Measurements from ENCODE around the gene PPP1R16B. TPM values are rescaled to one million over a fixed set of nuclear protein-coding genes. Genes with fewer than 3 reads are reported as not detected.

Gene PPP1R16B
- total RNA-seq, 5 donors from 2014 or later (not counting 1 experiment from before 2014, with no cell fraction given) = 32.0 to 58.5 (median 50.2) TPM

DNA sequence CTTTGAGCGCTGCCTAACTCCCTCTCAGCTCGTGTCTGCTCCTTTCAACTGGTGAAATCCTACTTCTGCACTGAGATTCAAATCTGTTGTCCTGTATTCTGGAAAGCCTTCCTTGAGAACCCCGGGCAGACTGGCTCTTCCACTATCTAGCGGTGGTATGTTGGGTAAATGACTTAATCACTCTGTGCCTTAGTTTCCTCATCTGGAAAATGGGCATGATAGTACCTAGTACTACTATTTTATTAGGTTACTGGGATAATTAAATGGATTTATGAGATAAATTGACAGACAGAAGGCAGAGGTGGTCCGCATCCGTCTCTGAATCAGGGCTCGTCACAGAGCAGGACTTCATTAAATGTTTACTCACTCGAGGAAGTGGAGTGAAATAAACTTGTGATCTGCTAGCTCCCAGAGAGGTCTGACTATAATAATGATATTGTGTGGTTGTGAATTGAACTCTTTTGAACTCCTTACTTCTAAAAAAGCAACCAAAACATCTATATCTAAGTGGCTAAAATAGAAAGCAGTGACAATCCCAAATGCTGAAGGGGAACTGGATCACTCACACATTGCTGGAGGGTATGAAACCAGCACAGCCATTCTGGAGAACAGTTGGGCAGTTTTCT, 26.6 kb downstream of the PPP1R16B start:
- H3K4me1 ChIP-seq (ENCODE audit: control insufficient read depth in 1 of 2, extremely low read depth in 1 of 2, insufficient read depth in 2 of 2, low read length in 2 of 2) = peaks cover 2 to 59% of the 10 kb centered on the region in 2 experiments
- H3K27ac ChIP-seq (ENCODE audit: low read length) = peak overlapping the region; percentile 4
- DNase-seq (no peak), ATAC-seq (replicated peaks in 1 of 4) (no peak)
- Mint-ChIP-seq H3K36me3 (peaks cover 53% of the 10 kb centered on the region), H3K4me1 (peaks cover 65 to 79% (median 77%) of the 10 kb centered on the region in 3 donors), H3K9me3 (no peaks in the 10 kb centered on the region), H3K27ac (peak overlapping the region; percentile 61 to 81), H3K4me3 (peak overlapping the region in 1 of 3 donors; percentile 6), H3K27me3 (no peaks in the 10 kb centered on the region)
- peaks cover 8 to 30% of the 10 kb centered on the region in 2 donors for H3K36me3 ChIP-seq (ENCODE audit: control insufficient read depth in 2 of 2, extremely low read depth in 1 of 2, insufficient read depth in 1 of 2, low read length in 1 of 2)
- ChIA-PET POLR2A (no interaction called here), CTCF (no interaction called here)
- no peaks in the 10 kb centered on the region for H3K27me3 ChIP-seq (replicated peaks in 1 of 2; ENCODE audit: control insufficient read depth in 2 of 2, extremely low read depth in 1 of 2, insufficient read depth in 2 of 2, low read length in 1 of 2)
- H3K4me3 ChIP-seq (ENCODE audit: control insufficient read depth in 1 of 2, extremely low read depth in 1 of 2, low read length in 1 of 2) = no peak overlapping the region
- WGBS (ENCODE audit: insufficient coverage) = no CpG with 5 or more reads among the region's 8 CpGs
- H3K9me3 ChIP-seq = no peaks in the 10 kb centered on the region

- Mint-ChIP-seq H3K9me3 (no peaks in the 10 kb centered on the region), H3K4me1 (peaks cover 53 to 67% (median 67%) of the 10 kb centered on the region in 3 donors), H3K4me3 (peak overlapping the region; percentile 11 to 57 (median 25)), H3K27ac (peak overlapping the region; percentile 81 to 83), H3K36me3 (peaks cover 47% of the 10 kb centered on the region), H3K27me3 (no peaks in the 10 kb centered on the region)
- Histone ChIP-seq H3K36me3 (ENCODE audit: control insufficient read depth in 2 of 2, extremely low read depth in 1 of 2, insufficient read depth in 1 of 2, low read length in 1 of 2) (peaks cover 9 to 38% of the 10 kb centered on the region in 2 donors), H3K4me3 (ENCODE audit: control insufficient read depth in 1 of 2, extremely low read depth in 1 of 2, low read length in 1 of 2) (no peak overlapping the region), H3K4me1 (ENCODE audit: control insufficient read depth in 1 of 2, extremely low read depth in 1 of 2, insufficient read depth in 2 of 2, low read length in 2 of 2) (peaks cover 2 to 52% of the 10 kb centered on the region in 2 experiments), H3K9me3 (no peaks in the 10 kb centered on the region), H3K27me3 (replicated peaks in 1 of 2; ENCODE audit: control insufficient read depth in 2 of 2, extremely low read depth in 1 of 2, insufficient read depth in 2 of 2, low read length in 1 of 2) (no peaks in the 10 kb centered on the region), H3K27ac (ENCODE audit: low read length) (peak overlapping the region; percentile 42)
- POLR2A ChIA-PET = interaction anchor here (0.5 to 1.0 kb wide), 4 partner anchors 9 to 200 kb away, joined by 3 to 4 read pairs (median 3); no protein-coding TSS in a partner anchor
- ATAC-seq (replicated peaks in 1 of 4) (peak; percentile 27 to 46 (median 34)), DNase-seq (peak in 1 of 35 experiments; percentile 35)
- no CpG with 5 or more reads among the region's 5 CpGs for WGBS (ENCODE audit: insufficient coverage)
- CTCF ChIA-PET = interaction anchor here (0.8 to 1.6 kb wide), 4 partner anchors 11 to 60 kb away, joined by 3 to 4 read pairs (median 3); no protein-coding TSS in a partner anchor
These were observed 27.8 kb downstream of the PPP1R16B start for GRCh38 chr20:38833154-38833856.

- CTCF ChIA-PET = interaction anchor here (0.8 to 1.6 kb wide), 4 partner anchors 10 to 59 kb away, joined by 3 to 4 read pairs (median 3); no protein-coding TSS in a partner anchor
- Mint-ChIP-seq H3K4me3 (peak overlapping the region; percentile 11 to 57 (median 25)), H3K27ac (peak overlapping the region; percentile 81 to 83), H3K9me3 (no peaks in the 10 kb centered on the region), H3K36me3 (peaks cover 52% of the 10 kb centered on the region), H3K4me1 (peaks cover 48 to 67% (median 64%) of the 10 kb centered on the region in 3 donors), H3K27me3 (no peaks in the 10 kb centered on the region)
- Histone ChIP-seq H3K27me3 (replicated peaks in 1 of 2; ENCODE audit: control insufficient read depth in 2 of 2, extremely low read depth in 1 of 2, insufficient read depth in 2 of 2, low read length in 1 of 2) (no peaks in the 10 kb centered on the region), H3K9me3 (no peaks in the 10 kb centered on the region), H3K36me3 (ENCODE audit: control insufficient read depth in 2 of 2, extremely low read depth in 1 of 2, insufficient read depth in 1 of 2, low read length in 1 of 2) (peaks cover 13 to 38% of the 10 kb centered on the region in 2 donors), H3K4me1 (ENCODE audit: control insufficient read depth in 1 of 2, extremely low read depth in 1 of 2, insufficient read depth in 2 of 2, low read length in 2 of 2) (peaks cover 2 to 52% of the 10 kb centered on the region in 2 experiments), H3K4me3 (ENCODE audit: control insufficient read depth in 1 of 2, extremely low read depth in 1 of 2, low read length in 1 of 2) (no peak overlapping the region), H3K27ac (ENCODE audit: low read length) (peak overlapping the region; percentile 42)
- no CpG with 5 or more reads among the region's 4 CpGs for WGBS (ENCODE audit: insufficient coverage)
- peak in 3 of 4 experiments; percentile 56 to 82 (median 66) for ATAC-seq (replicated peaks in 1 of 4)
- peak in 30 of 35 experiments; percentile 26 to 70 (median 36) for DNase-seq
- POLR2A ChIA-PET = interaction anchor here (0.5 to 1.2 kb wide), 6 partner anchors 9 to 200 kb away, joined by 3 to 5 read pairs (median 4); no protein-coding TSS in a partner anchor
These were observed 28.3 kb downstream of the PPP1R16B start for GRCh38 chr20:38833857-38834164.

DNA sequence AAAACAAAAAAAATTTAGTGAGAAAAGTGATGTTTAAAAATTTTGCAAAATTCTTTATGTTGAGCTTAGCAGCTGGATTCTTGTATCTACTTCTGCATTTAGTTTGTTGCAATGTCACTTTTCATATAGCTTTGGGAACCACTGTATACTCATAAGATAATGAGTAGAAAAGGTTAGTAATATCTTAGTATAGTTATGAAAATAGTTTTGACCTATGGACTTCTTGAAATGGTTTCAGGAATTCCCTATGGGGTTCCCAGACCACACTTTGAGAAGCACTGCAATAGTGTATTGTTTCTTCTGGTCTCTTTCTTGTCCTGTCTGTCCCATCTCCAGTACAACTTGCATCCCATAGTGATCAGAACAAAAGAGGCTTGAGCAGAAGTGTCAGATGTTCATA, 29.4 kb downstream of the PPP1R16B start:
- no peak overlapping the region for H3K4me3 Mint-ChIP-seq
- Histone ChIP-seq H3K4me3 (ENCODE audit: control insufficient read depth in 1 of 2, extremely low read depth in 1 of 2, low read length in 1 of 2) (no peak overlapping the region), H3K27ac (ENCODE audit: low read length) (peak overlapping the region; percentile 20), H3K36me3 (ENCODE audit: control insufficient read depth in 2 of 2, extremely low read depth in 1 of 2, insufficient read depth in 1 of 2, low read length in 1 of 2) (peaks cover 12 to 36% of the 10 kb centered on the region in 2 donors), H3K9me3 (no peaks in the 10 kb centered on the region), H3K27me3 (replicated peaks in 1 of 2; ENCODE audit: control insufficient read depth in 2 of 2, extremely low read depth in 1 of 2, insufficient read depth in 2 of 2, low read length in 1 of 2) (no peaks in the 10 kb centered on the region), H3K4me1 (ENCODE audit: control insufficient read depth in 1 of 2, extremely low read depth in 1 of 2, insufficient read depth in 2 of 2, low read length in 2 of 2) (peaks cover 2 to 44% of the 10 kb centered on the region in 2 experiments)
- no peaks in the 10 kb centered on the region for H3K27me3 Mint-ChIP-seq
- ATAC-seq (replicated peaks in 1 of 4) = no peak
- peaks cover 46 to 67% (median 63%) of the 10 kb centered on the region in 3 donors for H3K4me1 Mint-ChIP-seq
- H3K36me3 Mint-ChIP-seq = peaks cover 51% of the 10 kb centered on the region
- POLR2A ChIA-PET = interaction anchor here (0.5 to 1.2 kb wide), 3 partner anchors 8 to 157 kb away, joined by 3 to 6 read pairs (median 4); no protein-coding TSS in a partner anchor
- peak overlapping the region in 1 of 2 donors; percentile 61 for H3K27ac Mint-ChIP-seq
- H3K9me3 Mint-ChIP-seq = no peaks in the 10 kb centered on the region
- CTCF ChIA-PET = interaction anchor here (0.9 to 1.6 kb wide), 3 partner anchors 9 to 58 kb away, joined by 3 to 7 read pairs (median 4); no protein-coding TSS in a partner anchor
- DNase-seq = no peak

- Histone ChIP-seq H3K36me3 (ENCODE audit: control insufficient read depth in 2 of 2, extremely low read depth in 1 of 2, insufficient read depth in 1 of 2, low read length in 1 of 2) (peaks cover 12 to 34% of the 10 kb centered on the region in 2 donors), H3K4me3 (ENCODE audit: control insufficient read depth in 1 of 2, extremely low read depth in 1 of 2, low read length in 1 of 2) (no peak overlapping the region), H3K27ac (ENCODE audit: low read length) (no peak overlapping the region), H3K9me3 (no peaks in the 10 kb centered on the region), H3K27me3 (replicated peaks in 1 of 2; ENCODE audit: control insufficient read depth in 2 of 2, extremely low read depth in 1 of 2, insufficient read depth in 2 of 2, low read length in 1 of 2) (no peaks in the 10 kb centered on the region), H3K4me1 (ENCODE audit: control insufficient read depth in 1 of 2, extremely low read depth in 1 of 2, insufficient read depth in 2 of 2, low read length in 2 of 2) (peaks cover 2 to 50% of the 10 kb centered on the region in 2 experiments)
- H3K27me3 Mint-ChIP-seq = no peaks in the 10 kb centered on the region
- POLR2A ChIA-PET = interaction anchor here in 1 of 2 donors (0.6 to 0.7 kb wide), 2 partner anchors 31 to 91 kb away, joined by 3 read pairs; no protein-coding TSS in a partner anchor
- DNase-seq (no peak), ATAC-seq (replicated peaks in 1 of 4) (no peak)
- no peaks in the 10 kb centered on the region for H3K9me3 Mint-ChIP-seq
- H3K4me1 Mint-ChIP-seq = peaks cover 46 to 67% (median 63%) of the 10 kb centered on the region in 3 donors
- WGBS (ENCODE audit: insufficient coverage) = 97% methylated on average over 28 of the region's 28 CpGs
- no peak overlapping the region for H3K4me3 Mint-ChIP-seq
- H3K27ac Mint-ChIP-seq = no peak overlapping the region
- CTCF ChIA-PET = interaction anchor here in 1 of 2 donors (0.5 to 1.1 kb wide), 2 partner anchors 26 to 29 kb away, joined by 3 to 6 read pairs; no protein-coding TSS in a partner anchor
- H3K36me3 Mint-ChIP-seq = peaks cover 52% of the 10 kb centered on the region
These were observed 30.3 kb downstream of the PPP1R16B start for GRCh38 chr20:38835792-38836191.

GRCh38 chr20:38836991-38837390, 31.5 kb downstream of the PPP1R16B start:
- POLR2A ChIA-PET = interaction anchor here (0.5 to 0.6 kb wide), 2 partner anchors 18 to 27 kb away, joined by 4 to 6 read pairs; no protein-coding TSS in a partner anchor
- H3K27ac ChIP-seq (ENCODE audit: low read length) = no peak overlapping the region
- Mint-ChIP-seq H3K9me3 (no peaks in the 10 kb centered on the region), H3K4me3 (no peak overlapping the region), H3K4me1 (peaks cover 46 to 65% (median 63%) of the 10 kb centered on the region in 3 donors), H3K36me3 (peaks cover 47% of the 10 kb centered on the region), H3K27me3 (no peaks in the 10 kb centered on the region), H3K27ac (peak overlapping the region; percentile 22 to 54)
- no peak overlapping the region for H3K4me3 ChIP-seq (ENCODE audit: control insufficient read depth in 1 of 2, extremely low read depth in 1 of 2, low read length in 1 of 2)
- CTCF ChIA-PET = interaction anchor here in 1 of 2 donors (0.8 kb wide), 1 partner anchor 47 kb away, joined by 3 read pairs; no protein-coding TSS in a partner anchor
- ATAC-seq (replicated peaks in 1 of 4) (no peak), DNase-seq (no peak)
- H3K27me3 ChIP-seq (replicated peaks in 1 of 2; ENCODE audit: control insufficient read depth in 2 of 2, extremely low read depth in 1 of 2, insufficient read depth in 2 of 2, low read length in 1 of 2) = no peaks in the 10 kb centered on the region
- H3K4me1 ChIP-seq (ENCODE audit: control insufficient read depth in 1 of 2, extremely low read depth in 1 of 2, insufficient read depth in 2 of 2, low read length in 2 of 2) = peaks cover 5 to 46% of the 10 kb centered on the region in 2 experiments
- no peaks in the 10 kb centered on the region for H3K9me3 ChIP-seq
- no CpG with 5 or more reads among the region's 4 CpGs for WGBS (ENCODE audit: insufficient coverage)
- peaks cover 12 to 34% of the 10 kb centered on the region in 2 donors for H3K36me3 ChIP-seq (ENCODE audit: control insufficient read depth in 2 of 2, extremely low read depth in 1 of 2, insufficient read depth in 1 of 2, low read length in 1 of 2)

Data from T-cell (primary cell).